Activated T-helper 17 cell treated with anti-CD3 and anti-CD28 coated beads, Interleukin-2, amount 50 U/mL, for 72 hours (primary cell): ENCODE measurements around the gene LMTK3. TPM values are rescaled to one million over a fixed set of nuclear protein-coding genes. Genes with fewer than 3 reads are reported as not detected.
"Not testable (repeated sequence)": the region's sequence is repeated elsewhere in the genome, so short reads cannot be mapped to it uniquely, and the experiment has no call there.

Experiments used
- ATAC-seq: fragments of 150-1000 bp; cut with Tn5 transposase; replicated peaks from 2 replicates; pipeline ENCODE4 v1.10.0; 2021; ENCODE audit warnings: mild to moderate bottlenecking, moderate library complexity
- H3K27ac Mint-ChIP-seq: one replicate; pipeline ENCODE4 v1.8.0; 2022; ENCODE audit warnings: mixed read lengths
- H3K27me3 Mint-ChIP-seq: one replicate; pipeline ENCODE4 v1.8.0; 2022; ENCODE audit warnings: mixed read lengths
- H3K36me3 Mint-ChIP-seq: one replicate; pipeline ENCODE4 v1.8.0; 2022; ENCODE audit warnings: low read depth, mild to moderate bottlenecking, mixed read lengths
- H3K4me1 Mint-ChIP-seq: one replicate; pipeline ENCODE4 v1.8.0; 2022; ENCODE audit warnings: mixed read lengths
- H3K4me3 Mint-ChIP-seq: one replicate; pipeline ENCODE4 v1.8.0; 2022; ENCODE audit warnings: mild to moderate bottlenecking, mixed read lengths
- H3K9me3 Mint-ChIP-seq: one replicate; pipeline ENCODE4 v1.8.0; 2022; ENCODE audit warnings: mixed read lengths
- total RNA-seq, 2 donors: library from RNA; stranded (reverse); gene quantifications; one replicate each; pipeline ENCODE4 v1.2.3, GENCODE V29; 2022

The LMTK3 gene
- total RNA-seq, 2 donors from 2014 or later, result 3.8 to 5.9 TPM

- H3K27me3 Mint-ChIP-seq, H3K27ac Mint-ChIP-seq, H3K4me1 Mint-ChIP-seq, H3K4me3 Mint-ChIP-seq, ATAC-seq, H3K36me3 Mint-ChIP-seq, H3K9me3 Mint-ChIP-seq: not testable (repeated sequence)
Observed at GRCh38 chr19:48519426-48519825, 7.8 kb upstream of the LMTK3 start.

- no peaks in the 10 kb centered on the region for H3K36me3 Mint-ChIP-seq
- ATAC-seq, result no peak
- H3K4me1 Mint-ChIP-seq, result peaks cover 5% of the 10 kb centered on the region
- no peak overlapping the region for H3K4me3 Mint-ChIP-seq
- no peak overlapping the region for H3K27ac Mint-ChIP-seq
- H3K9me3 Mint-ChIP-seq, result no peaks in the 10 kb centered on the region
- no peaks in the 10 kb centered on the region for H3K27me3 Mint-ChIP-seq
Observed at GRCh38 chr19:48518207-48518606, 6.6 kb upstream of the LMTK3 start.

DNA sequence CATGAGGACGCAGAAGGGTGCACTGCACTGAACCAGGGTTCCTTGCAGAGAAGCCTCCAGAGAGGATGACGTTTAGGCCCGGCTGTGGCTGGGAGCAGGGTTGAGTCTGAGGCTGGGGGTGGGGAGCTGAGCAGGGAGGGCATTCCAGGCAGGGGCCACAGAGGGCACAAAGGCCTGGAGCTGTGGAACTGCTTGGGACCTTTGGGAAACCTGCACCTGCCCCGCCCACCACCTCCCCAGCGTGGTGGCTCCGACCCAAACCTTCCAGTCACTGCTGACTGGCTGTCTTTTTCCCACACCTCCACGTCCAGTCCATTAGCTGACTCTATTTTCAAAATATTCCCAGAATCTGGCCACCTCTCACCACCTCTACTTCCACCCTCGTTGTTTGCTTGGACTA, 4.9 kb upstream of the LMTK3 start:
- no peak for ATAC-seq
- H3K9me3 Mint-ChIP-seq, result no peaks in the 10 kb centered on the region
- H3K27ac Mint-ChIP-seq, result no peak overlapping the region
- H3K4me1 Mint-ChIP-seq, result peaks cover 5% of the 10 kb centered on the region
- H3K27me3 Mint-ChIP-seq, result no peaks in the 10 kb centered on the region
- no peaks in the 10 kb centered on the region for H3K36me3 Mint-ChIP-seq
- no peak overlapping the region for H3K4me3 Mint-ChIP-seq

DNA sequence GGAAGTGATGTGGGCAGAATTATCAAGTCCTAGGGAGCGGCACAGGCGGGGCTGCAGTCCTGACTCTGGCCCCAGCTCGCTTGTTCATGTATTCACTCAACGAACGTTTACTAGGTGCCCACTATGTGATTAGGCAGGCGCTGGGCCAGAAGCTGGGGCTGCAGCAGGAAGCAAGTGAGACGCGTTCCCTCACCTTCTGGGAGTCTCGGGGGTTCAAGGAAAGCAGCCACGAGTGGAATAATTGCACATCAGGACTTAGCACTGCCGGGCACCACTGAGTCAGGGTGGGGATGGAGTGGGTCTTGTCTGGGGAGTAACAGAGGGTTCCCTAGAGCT, 2.5 kb upstream of the LMTK3 start:
- H3K9me3 Mint-ChIP-seq, result no peaks in the 10 kb centered on the region
- peaks cover 5% of the 10 kb centered on the region for H3K4me1 Mint-ChIP-seq
- H3K27me3 Mint-ChIP-seq, result no peaks in the 10 kb centered on the region
- peak overlapping the region; percentile 71 for H3K27ac Mint-ChIP-seq
- no peak overlapping the region for H3K4me3 Mint-ChIP-seq
- no peak for ATAC-seq
- H3K36me3 Mint-ChIP-seq, result no peaks in the 10 kb centered on the region

DNA sequence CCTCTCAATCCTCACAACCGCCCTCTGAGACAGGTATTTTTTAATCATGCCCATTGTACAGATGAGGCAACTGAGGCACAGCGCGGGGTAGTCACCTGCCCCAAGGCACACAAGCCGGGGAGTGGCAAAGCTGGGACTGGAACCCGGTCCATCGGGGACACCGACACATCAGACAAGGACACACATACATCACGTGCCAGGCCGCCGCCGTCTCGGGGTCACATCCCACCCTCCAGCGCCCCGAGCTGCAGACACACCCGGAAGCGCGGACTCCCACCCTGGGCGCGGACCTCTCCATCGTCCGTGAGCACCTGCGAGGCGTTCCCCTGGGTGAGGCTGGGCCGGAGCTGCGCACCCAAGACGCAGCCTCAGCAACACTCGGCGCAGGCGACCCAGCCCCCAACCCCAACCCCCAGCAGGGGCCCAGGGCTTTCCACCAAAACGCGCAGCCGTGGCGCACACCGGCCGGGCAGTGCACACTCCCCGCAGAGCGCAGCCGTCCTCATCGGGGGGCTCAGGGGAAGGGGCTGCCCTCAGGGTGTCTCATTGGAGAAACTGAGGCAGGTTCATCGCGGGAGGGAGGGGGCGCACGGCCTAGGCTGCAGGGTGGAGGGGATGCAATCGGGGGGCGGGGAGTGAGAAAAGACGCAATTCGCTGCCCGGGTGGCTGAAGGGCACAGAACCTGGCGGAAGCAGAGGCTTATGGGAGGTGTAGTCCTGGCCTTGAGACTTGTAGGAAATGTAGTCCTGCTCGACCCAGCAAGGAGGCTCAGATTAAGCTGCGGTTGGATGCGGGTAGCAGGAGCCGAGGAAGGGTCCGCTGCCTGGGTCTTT, 1.9 kb upstream of the LMTK3 start:
- Mint-ChIP-seq H3K4me3 (no peak overlapping the region), H3K27ac (peak overlapping the region; percentile 71), H3K36me3 (no peaks in the 10 kb centered on the region), H3K4me1 (peaks cover 5% of the 10 kb centered on the region), H3K9me3 (no peaks in the 10 kb centered on the region), H3K27me3 (no peaks in the 10 kb centered on the region)
- peak; percentile 76 for ATAC-seq

- Mint-ChIP-seq H3K9me3 (no peaks in the 10 kb centered on the region), H3K4me3 (no peak overlapping the region), H3K36me3 (no peaks in the 10 kb centered on the region), H3K27me3 (no peaks in the 10 kb centered on the region), H3K27ac (no peak overlapping the region), H3K4me1 (peaks cover 5% of the 10 kb centered on the region)
- ATAC-seq, result no peak
Observed at GRCh38 chr19:48512504-48513288, 1.1 kb upstream of the LMTK3 start.

DNA sequence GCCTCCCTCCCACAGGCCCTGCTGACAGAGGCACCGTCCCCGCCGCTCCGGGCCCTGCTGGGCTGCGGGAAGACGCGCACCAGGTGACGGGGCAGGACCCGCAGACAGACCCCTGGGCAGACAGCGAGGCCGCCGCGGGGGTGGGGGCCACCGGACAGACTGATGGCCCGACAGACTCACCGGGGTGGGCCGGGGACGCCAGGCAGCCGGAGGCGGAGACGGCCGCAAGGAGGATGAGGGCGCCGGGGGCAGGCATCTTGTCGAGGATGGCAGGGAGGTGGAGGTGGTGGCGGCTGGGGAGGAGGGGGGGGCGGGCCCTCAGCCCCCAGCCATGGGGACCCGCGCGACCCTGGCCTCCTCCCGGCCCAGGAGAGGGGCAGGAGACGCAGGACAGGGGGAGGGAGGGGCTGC, 309 bp downstream of the LMTK3 start:
- Mint-ChIP-seq H3K36me3 (no peaks in the 10 kb centered on the region), H3K4me1 (peaks cover 5% of the 10 kb centered on the region), H3K27me3 (no peaks in the 10 kb centered on the region), H3K9me3 (no peaks in the 10 kb centered on the region), H3K27ac (no peak overlapping the region), H3K4me3 (no peak overlapping the region)
- ATAC-seq, result peak; percentile 20

- no peaks in the 10 kb centered on the region for H3K27me3 Mint-ChIP-seq
- no peak overlapping the region for H3K4me3 Mint-ChIP-seq
- peak overlapping the region; percentile 73 for H3K27ac Mint-ChIP-seq
- H3K36me3 Mint-ChIP-seq, result no peaks in the 10 kb centered on the region
- no peaks in the 10 kb centered on the region for H3K9me3 Mint-ChIP-seq
- peaks cover 5% of the 10 kb centered on the region for H3K4me1 Mint-ChIP-seq
- peak; percentile 70 for ATAC-seq
Observed at GRCh38 chr19:48510421-48511268, 990 bp downstream of the LMTK3 start.

DNA sequence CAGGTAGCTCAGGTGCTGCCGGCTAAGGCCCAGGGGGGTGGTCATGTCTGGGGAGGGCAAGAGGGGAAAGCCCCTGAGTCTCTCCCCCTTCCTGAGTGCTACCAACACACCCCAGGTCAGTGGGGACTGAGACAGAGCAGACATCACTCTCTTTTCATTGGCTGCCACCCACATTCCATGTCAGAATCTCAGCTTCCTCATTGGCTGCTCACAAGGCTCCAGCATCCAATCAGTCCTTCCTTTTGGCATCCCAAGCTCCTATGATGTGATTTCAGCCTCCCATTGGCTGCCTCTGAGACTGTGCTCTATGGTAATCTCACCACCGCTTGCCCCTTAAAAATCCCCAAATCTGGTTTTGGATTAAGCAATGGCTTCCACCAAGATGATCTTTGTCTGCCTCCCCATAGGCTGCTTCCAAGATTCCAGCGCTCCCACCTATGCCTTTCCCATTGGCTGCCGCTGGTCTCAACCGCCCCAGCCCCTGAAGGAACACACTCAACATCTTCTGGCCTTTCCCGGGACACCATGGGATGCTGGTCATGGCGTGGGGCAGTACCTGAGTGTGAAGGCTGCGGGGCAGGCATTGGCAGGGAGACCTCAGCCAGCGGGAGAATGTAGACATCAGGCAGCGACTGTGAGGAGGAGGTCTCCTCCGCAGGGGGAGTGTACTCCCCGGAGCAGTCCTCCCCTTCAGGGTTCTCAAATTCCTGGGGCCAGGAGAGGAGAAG, 2.0 kb downstream of the LMTK3 start:
- Mint-ChIP-seq H3K36me3 (no peaks in the 10 kb centered on the region), H3K4me1 (peaks cover 5% of the 10 kb centered on the region), H3K27me3 (no peaks in the 10 kb centered on the region), H3K4me3 (no peak overlapping the region), H3K27ac (no peak overlapping the region), H3K9me3 (no peaks in the 10 kb centered on the region)
- ATAC-seq, result no peak

DNA sequence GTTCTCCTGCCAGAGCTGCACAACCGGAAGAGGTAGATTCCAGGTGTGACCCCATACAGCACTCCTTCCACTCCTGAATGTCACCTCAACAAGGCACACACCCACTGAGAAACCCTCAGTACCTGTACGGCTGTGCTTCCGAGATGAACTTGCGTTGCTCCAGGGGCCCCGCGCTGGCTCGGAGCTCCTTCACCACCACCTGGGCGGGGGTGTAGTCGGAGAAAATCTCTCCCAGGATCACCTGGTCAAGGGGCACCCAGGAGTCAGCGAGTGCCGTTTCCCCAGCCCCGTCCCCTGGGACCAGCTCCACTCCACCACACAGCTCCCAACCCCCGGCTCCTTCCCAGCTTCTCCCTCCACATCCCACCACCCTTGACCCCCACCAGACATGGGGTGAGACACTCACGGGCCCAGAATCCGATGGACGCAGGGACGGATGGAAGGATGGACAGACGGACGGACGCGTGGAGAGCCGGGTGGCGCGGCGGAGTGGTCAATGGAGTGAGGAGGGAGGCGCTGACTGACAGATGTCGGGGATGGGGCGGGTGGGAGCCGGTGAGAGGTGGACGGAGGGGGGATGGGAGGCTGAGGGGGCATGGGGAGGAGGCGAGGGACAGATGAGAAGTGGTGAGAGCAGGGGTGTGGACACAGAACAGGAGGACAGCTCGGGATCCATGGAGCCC, 2.8 kb downstream of the LMTK3 start:
- ATAC-seq, result no peak

DNA sequence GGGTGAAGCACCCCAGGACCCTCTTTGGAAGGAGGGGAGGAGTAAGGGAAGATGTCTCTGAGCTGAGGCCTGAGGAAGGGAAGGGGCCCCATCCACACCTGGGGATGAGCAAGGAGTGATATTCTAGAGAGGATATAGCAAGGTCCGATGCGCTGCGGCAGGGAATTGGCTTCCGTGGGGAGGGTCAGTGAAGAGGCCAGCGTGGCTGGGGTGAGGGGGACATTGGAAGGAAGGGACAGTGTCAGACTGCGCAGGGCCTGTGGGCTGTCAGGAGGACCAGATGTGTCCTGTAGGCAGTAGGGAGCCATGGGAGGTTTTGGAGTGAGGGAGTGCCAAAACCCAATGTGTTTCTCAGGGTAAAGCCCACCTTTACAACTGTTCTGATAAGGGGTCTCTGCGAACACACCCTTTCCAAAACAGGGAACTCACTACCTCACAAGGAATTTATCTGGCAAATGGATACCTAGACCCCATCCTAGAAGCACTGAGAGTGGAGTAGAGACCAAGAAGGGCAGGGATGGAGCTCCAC, 3.7 kb downstream of the LMTK3 start:
- no peaks in the 10 kb centered on the region for H3K27me3 Mint-ChIP-seq

More for the DNA sequence above, 2.8 kb downstream of the LMTK3 start:
- Mint-ChIP-seq H3K9me3 (no peaks in the 10 kb centered on the region), H3K27me3 (no peaks in the 10 kb centered on the region), H3K36me3 (no peaks in the 10 kb centered on the region), H3K4me1 (peaks cover 2% of the 10 kb centered on the region), H3K4me3 (no peak overlapping the region), H3K27ac (no peak overlapping the region)

DNA sequence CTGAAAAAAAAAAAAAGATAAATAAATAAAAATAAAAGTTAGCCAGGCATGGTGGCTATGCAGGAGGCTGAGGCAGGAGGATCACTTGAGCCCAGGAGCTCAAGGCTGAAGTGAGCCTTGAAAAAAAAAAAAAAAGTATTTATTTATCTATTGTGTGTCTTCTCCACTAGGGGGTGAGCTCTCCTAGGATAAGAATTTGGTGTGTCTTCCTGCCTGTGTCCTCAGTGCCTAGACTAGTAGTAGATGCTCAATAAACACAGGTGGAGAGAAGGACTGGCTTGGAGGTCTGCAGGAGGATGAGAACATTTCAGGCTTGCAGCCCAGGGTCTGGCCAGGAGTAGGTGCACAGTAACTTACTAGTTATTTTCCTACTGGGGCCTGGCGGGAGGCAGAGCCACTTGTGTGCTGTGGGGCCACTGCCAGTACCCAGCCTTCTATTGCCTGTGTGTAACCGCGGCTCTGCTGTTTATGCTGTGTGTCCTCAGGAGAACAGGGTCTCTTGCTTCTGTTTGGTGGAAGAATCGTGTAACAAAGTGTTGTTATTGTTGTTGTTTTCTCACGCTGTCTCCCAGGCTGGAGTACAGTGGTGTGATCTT, 5.4 kb downstream of the LMTK3 start:
- no peaks in the 10 kb centered on the region for H3K27me3 Mint-ChIP-seq
- ATAC-seq, result peak; percentile 20
- H3K4me1 Mint-ChIP-seq, result peaks cover 10% of the 10 kb centered on the region
- no peaks in the 10 kb centered on the region for H3K9me3 Mint-ChIP-seq
- H3K4me3 Mint-ChIP-seq, result no peak overlapping the region
- H3K27ac Mint-ChIP-seq, result no peak overlapping the region
- H3K36me3 Mint-ChIP-seq, result no peaks in the 10 kb centered on the region

More for the DNA sequence above, 3.7 kb downstream of the LMTK3 start:
- H3K36me3 Mint-ChIP-seq, result no peaks in the 10 kb centered on the region
- ATAC-seq, result no peak
- no peak overlapping the region for H3K4me3 Mint-ChIP-seq
- no peak overlapping the region for H3K27ac Mint-ChIP-seq
- H3K4me1 Mint-ChIP-seq, result peaks cover 4% of the 10 kb centered on the region
- H3K9me3 Mint-ChIP-seq, result no peaks in the 10 kb centered on the region

GRCh38 chr19:48502350-48503018, 9.2 kb downstream of the LMTK3 start:
- Mint-ChIP-seq H3K27me3 (no peaks in the 10 kb centered on the region), H3K4me3 (peak overlapping the region; percentile 70), H3K27ac (no peak overlapping the region), H3K4me1 (peaks cover 15% of the 10 kb centered on the region), H3K9me3 (no peaks in the 10 kb centered on the region), H3K36me3 (no peaks in the 10 kb centered on the region)
- no peak for ATAC-seq
